GM18498 (cell line): ENCODE data around the gene ENOX2.
"Not testable (repeated sequence)": the region's sequence is repeated elsewhere in the genome, so short reads cannot be mapped to it uniquely, and the experiment has no call there.

ENCODE experiments used
- ATAC-seq: cut with Tn5 transposase; IDR thresholded peaks from one replicate; pipeline ENCODE4 v1.9.1; 2021; ENCODE audit warnings: mild to moderate bottlenecking, moderate library complexity; ENCODE audit not compliant: unreplicated experiment

The ENOX2 gene

GRCh38 chrX:130902783-130903613 is at the start of gene ENOX2:
TSS of gene ENOX2 (minus strand) at chrX:130903209. CDS start at chrX:130703216, 199,993 bp downstream.
- ATAC-seq, result peak; percentile 99

- peak; percentile 89 for ATAC-seq
Observed at GRCh38 chrX:130952266-130953043, 49.4 kb upstream of the ENOX2 start.

- ATAC-seq, result no peak
Observed at GRCh38 chrX:130944230-130944629, 41.2 kb upstream of the ENOX2 start.

- no peak for ATAC-seq
Observed at GRCh38 chrX:130937101-130937500, 34.1 kb upstream of the ENOX2 start.

- no peak for ATAC-seq
Observed at GRCh38 chrX:130933358-130933757, 30.3 kb upstream of the ENOX2 start.

GRCh38 chrX:130920405-130920804 is 17.4 kb upstream of the ENOX2 start:
- ATAC-seq, result not testable (repeated sequence)

- ATAC-seq, result not testable (repeated sequence)
Observed at GRCh38 chrX:130919676-130920075, 16.7 kb upstream of the ENOX2 start.

- not testable (repeated sequence) for ATAC-seq
Observed at GRCh38 chrX:130918498-130918897, 15.5 kb upstream of the ENOX2 start.

GRCh38 chrX:130916636-130917422 is 13.8 kb upstream of the ENOX2 start:
- no peak for ATAC-seq

GRCh38 chrX:130915302-130915701 is 12.3 kb upstream of the ENOX2 start:
- no peak for ATAC-seq

- no peak for ATAC-seq
Observed at GRCh38 chrX:130909469-130910136, 6.6 kb upstream of the ENOX2 start.

- ATAC-seq, result no peak
Observed at GRCh38 chrX:130906776-130907175, 3.8 kb upstream of the ENOX2 start.

- no peak for ATAC-seq
Observed at GRCh38 chrX:130902446-130902782, 595 bp downstream of the ENOX2 start.

- no peak for ATAC-seq
Observed at GRCh38 chrX:130896802-130897501, 6.1 kb downstream of the ENOX2 start.

- ATAC-seq, result no peak
Observed at GRCh38 chrX:130896026-130896425, 7.0 kb downstream of the ENOX2 start.

GRCh38 chrX:130895299-130895698 is 7.7 kb downstream of the ENOX2 start:
- no peak for ATAC-seq

GRCh38 chrX:130893356-130894085 is 9.5 kb downstream of the ENOX2 start:
- no peak for ATAC-seq

GRCh38 chrX:130887376-130887775 is 15.6 kb downstream of the ENOX2 start:
- no peak for ATAC-seq

- ATAC-seq, result no peak
Observed at GRCh38 chrX:130885996-130886395, 17.0 kb downstream of the ENOX2 start.
